Esophagus squamous epithelium (tissue), 5 donors: ENCODE data around the gene PIP4P1. TPM values are rescaled to one million over a fixed set of nuclear protein-coding genes. Genes with fewer than 3 reads are reported as not detected.

Experiments used
- DNase-seq: peaks from one replicate; lab custom pipeline; 2025; lab: John Stamatoyannopoulos, UW
- H3K27ac ChIP-seq, 4 donors: fragments of 200-600 bp; sonication (generic); one replicate each; pipeline ENCODE4 v1.5.1; 2016 to 2019; ENCODE audit warnings: mild to moderate bottlenecking in 1 of 4
- H3K27me3 ChIP-seq, 4 donors: fragments of 200-600 bp; sonication (generic); 1 replicate in 3 of 4; 2 replicates in 1 of 4; pipeline versions ENCODE4 v1.5.1 to v1.6.0; 2017 to 2021; ENCODE audit warnings: antibody characterized with exemption in 1 of 4
- H3K36me3 ChIP-seq, 3 donors: fragments of 200-600 bp; sonication (generic); one replicate each; pipeline ENCODE4 v1.5.1; 2016 to 2019
- H3K4me1 ChIP-seq, 3 donors: fragments of 200-600 bp; sonication (generic); one replicate each; pipeline ENCODE4 v1.5.1; 2017 to 2019
- H3K4me3 ChIP-seq, 4 donors: fragments of 200-600 bp; sonication (generic); 1 replicate in 3 of 4; 2 replicates in 1 of 4; pipeline ENCODE4 v1.5.1; 2016 to 2019; ENCODE audit warnings: mild to moderate bottlenecking in 2 of 4, moderate library complexity in 1 of 4
- H3K9me3 ChIP-seq, 3 donors: fragments of 200-600 bp; sonication (generic); one replicate each; pipeline ENCODE4 v1.5.1; 2016 to 2019
- CTCF ChIP-seq, 6 experiments: fragments of 450-650 bp in 4 of 6; fragments of 200-600 bp in 2 of 6; sonication (generic) in 2 of 6; IDR thresholded peaks; one replicate each; pipeline ENCODE4 v1.5.1; 2016 to 2019; ENCODE audit warnings: antibody characterized with exemption in 6 of 6, mild to moderate bottlenecking in 4 of 6, moderate library complexity in 4 of 6
- POLR2A ChIP-seq, 4 donors: fragments of 450-650 bp; IDR thresholded peaks; one replicate each; pipeline ENCODE4 v1.6.1; 2017; ENCODE audit warnings: antibody characterized with exemption in 4 of 4, mild to moderate bottlenecking in 4 of 4, moderate library complexity in 3 of 4
- WGBS, 2 donors: methylation state at CpG; one replicate each; pipeline ENCODE4 v1.1.5; 2018; 5-methylcytosine and 5-hydroxymethylcytosine counted together
- intact Hi-C: fragments of 100-400 bp; cut with DNase I; formaldehyde crosslinking; loops from one replicate; pipeline ENCODE4 v1.15.0; 2022
- total RNA-seq, 4 donors: library from RNA; depleted of rRNA; stranded (reverse); fragments of >200 nt; gene quantifications; one replicate each; pipeline ENCODE4 v1.1.0, GENCODE V29; 2016
- donor health status: DM: yes; HTN: yes; CAD: no.

PIP4P1 gene
- total RNA-seq, 4 donors from 2014 or later = 15.8 to 25.7 (median 19.1) TPM

- H3K9me3 ChIP-seq = no peaks in the 10 kb centered on the region
- no peak for DNase-seq
- 75 to 95% methylated on average over 6 to 16 of the region's 17 CpGs for WGBS, 2 donors
- no peak for TF ChIP-seq CTCF (IDR thresholded peaks at IDR 0.05)
- no peak for TF ChIP-seq POLR2A (IDR thresholded peaks at IDR 0.05)
- H3K36me3 ChIP-seq = no peaks in the 10 kb centered on the region
- H3K4me3 ChIP-seq = peak within 1 kb of the TSS in 3 of 4 donors; percentile 34 to 54 (median 39)
- peaks cover 0 to 27% (median 0%) of the 10 kb centered on the region in 4 donors for H3K27me3 ChIP-seq
- H3K4me1 ChIP-seq = peaks cover 0 to 21% (median 0%) of the 10 kb centered on the region in 3 donors
- intact Hi-C loops = no loop called here
- peak within 1 kb of the TSS in 3 of 4 donors; percentile 62 to 69 (median 69) for H3K27ac ChIP-seq
Measured at GRCh38 chr14:20435582-20436362, 25.5 kb downstream of the PIP4P1 start, which contains the start of gene KLHL33. KLHL33 (minus strand) TSS chr14:20436166; CDS start chr14:20435811, 355 bp downstream.

GRCh38 chr14:20434701-20435581 lies 26.3 kb downstream of the PIP4P1 start:
- TF ChIP-seq POLR2A (IDR thresholded peaks at IDR 0.05) (no peak), CTCF (IDR thresholded peaks at IDR 0.05) (no peak)
- no peaks in the 10 kb centered on the region for H3K36me3 ChIP-seq
- peaks cover 0 to 27% (median 0%) of the 10 kb centered on the region in 4 donors for H3K27me3 ChIP-seq
- intact Hi-C loops = no loop called here
- DNase-seq = no peak
- peak overlapping the region in 3 of 4 donors; percentile 62 to 69 (median 69) for H3K27ac ChIP-seq
- peaks cover 0 to 27% (median 0%) of the 10 kb centered on the region in 3 donors for H3K4me1 ChIP-seq
- no peaks in the 10 kb centered on the region for H3K9me3 ChIP-seq
- H3K4me3 ChIP-seq = peak overlapping the region in 3 of 4 donors; percentile 34 to 54 (median 39)
- WGBS, 2 donors = 32 to 63% methylated on average over 8 to 12 of the region's 44 CpGs

GRCh38 chr14:20429801-20430669 lies 31.2 kb downstream of the PIP4P1 start:
- peak overlapping the region in 1 of 4 donors; percentile 28 for H3K27ac ChIP-seq
- H3K27me3 ChIP-seq = peaks cover 0 to 7% (median 0%) of the 10 kb centered on the region in 4 donors
- H3K36me3 ChIP-seq = no peaks in the 10 kb centered on the region
- no peak for DNase-seq
- H3K4me3 ChIP-seq = no peak overlapping the region
- intact Hi-C loops = no loop called here
- H3K9me3 ChIP-seq = no peaks in the 10 kb centered on the region
- WGBS, 2 donors = 60 to 81% methylated on average over 7 to 17 of the region's 30 CpGs
- H3K4me1 ChIP-seq = peaks cover 0 to 32% (median 0%) of the 10 kb centered on the region in 3 donors
- no peak for TF ChIP-seq POLR2A (IDR thresholded peaks at IDR 0.05)
- no peak for TF ChIP-seq CTCF (IDR thresholded peaks at IDR 0.05)

GRCh38 chr14:20428802-20429201 lies 32.4 kb downstream of the PIP4P1 start:
- 20% methylated on average over 1 of the region's 5 CpGs; no CpG with 5 or more reads in 1 of the 2 donors for whole genome bisulfite sequencing, 2 donors
- TF ChIP-seq CTCF (IDR thresholded peaks at IDR 0.05) = no peak
- no peak for TF ChIP-seq POLR2A (IDR thresholded peaks at IDR 0.05)
- Histone ChIP-seq H3K27me3 (no peaks in the 10 kb centered on the region), H3K9me3 (no peaks in the 10 kb centered on the region), H3K4me1 (peaks cover 0 to 21% (median 0%) of the 10 kb centered on the region in 3 donors), H3K36me3 (no peaks in the 10 kb centered on the region), H3K27ac (no peak overlapping the region), H3K4me3 (no peak overlapping the region)
- intact Hi-C loops = no loop called here
- DNase-seq = no peak
